K562 (cell line): ENCODE measurements around the gene ARHGAP24. TPM values are rescaled to one million over a fixed set of nuclear protein-coding genes. Genes with fewer than 3 reads are reported as not detected.

ENCODE experiments used
- ATAC-seq: fragments of 200-7000 bp; cut with Tn5 transposase; 3 replicates; pipeline ENCODE4 v1.9.1; 2020; ENCODE audit warnings: moderate library complexity
- BruUV-seq: library from RNA; stranded (reverse); fragments of 400-500 nt; replicated peaks from 2 replicates; lab custom pipeline; 2021; lab: Mats Ljungman, UMichigan
- CTCF ChIA-PET: fragments of 300-600 bp; formaldehyde crosslinking; extraction: SDS; loops from one replicate; lab custom pipeline; 2021; ENCODE audit warnings: low intra/inter-chr PET ratio; lab: Yijun Ruan, JAX
- POLR2A ChIA-PET: fragments of 300-600, 350-650 bp; sonication (Branson Sonifier 250); formaldehyde crosslinking; extraction: SDS; loops from one replicate; lab custom pipeline; 2021; ENCODE audit warnings: antibody characterized with exemption, inconsistent platforms; lab: Yijun Ruan, JAX
- DNase-seq, 4 experiments: peaks; one replicate each; pipeline versions ENCODE4 v3.0.0 to v3.0.0-alpha.2; 2011 to 2018; ENCODE audit warnings: low spot score in 3 of 4, mixed read lengths in 3 of 4; ENCODE audit errors: extremely low read depth in 1 of 4
- FAIRE-seq: peaks from 2 replicates; lab custom pipeline; 2011; peaks lifted over from hg19 to GRCh38; lab: Jason Lieb, UNC
- H2AFZ ChIP-seq: 2 replicates; pipeline ENCODE4 v1.6.0; 2011; ENCODE audit warnings: low read depth, low read length, control low read depth, inconsistent platforms
- H3K27ac ChIP-seq: fragments of 200-600 bp; 3 replicates; pipeline ENCODE4 v1.8.0; 2011; ENCODE audit warnings: low read depth, mild to moderate bottlenecking, control low read depth, inconsistent platforms, low read length, moderate library complexity, mixed read lengths; ENCODE audit errors: extremely low read depth
- H3K27me3 ChIP-seq, 2 experiments: fragments of 300-600 bp in 1 of 2; 2 replicates in 1 of 2; 3 replicates in 1 of 2; pipeline versions ENCODE4 v1.6.0 to v1.8.0; 2011; ENCODE audit warnings: inconsistent platforms in 2 of 2, low read length in 2 of 2, mild to moderate bottlenecking in 1 of 2, mixed read lengths in 1 of 2, moderate library complexity in 1 of 2; ENCODE audit not compliant: control insufficient read depth in 2 of 2, insufficient read depth in 2 of 2
- H3K36me3 ChIP-seq: fragments of 300-600 bp; 3 replicates; pipeline ENCODE4 v1.8.0; 2011; ENCODE audit warnings: mild to moderate bottlenecking, low read length, inconsistent platforms; ENCODE audit not compliant: control insufficient read depth, insufficient read depth
- H3K4me1 ChIP-seq, 2 experiments: fragments of 200-600 bp in 1 of 2; replicated peaks in 1 of 2; 2 replicates in 1 of 2; 3 replicates in 1 of 2; pipeline versions ENCODE4 v1.5.1 to v1.8.0; 2011; ENCODE audit warnings: inconsistent platforms in 2 of 2, low read length in 2 of 2, mild to moderate bottlenecking in 1 of 2, mixed read lengths in 1 of 2, moderate library complexity in 1 of 2; ENCODE audit not compliant: control insufficient read depth in 2 of 2, insufficient read depth in 2 of 2
- H3K4me2 ChIP-seq: 2 replicates; pipeline ENCODE4 v1.6.1; 2011; ENCODE audit warnings: low read length, control low read depth, inconsistent platforms, mixed read lengths; ENCODE audit not compliant: insufficient read depth
- H3K4me3 ChIP-seq: fragments of 200-600 bp; sonication (generic), shearing (Covaris generic); 2 replicates; pipeline ENCODE4 v1.5.1; 2016; ENCODE audit warnings: control low read depth, inconsistent platforms
- H3K79me2 ChIP-seq: fragments of 200-600 bp; 3 replicates; pipeline ENCODE4 v1.8.0; 2011; ENCODE audit warnings: low read length, inconsistent platforms; ENCODE audit not compliant: control insufficient read depth, insufficient read depth
- H3K9ac ChIP-seq, 2 experiments: 2 replicates each; pipeline versions ENCODE4 v1.6.0 to v1.6.1; 2011; ENCODE audit warnings: low read depth in 2 of 2, low read length in 2 of 2, control low read depth in 1 of 2, inconsistent platforms in 1 of 2, mild to moderate bottlenecking in 1 of 2, mixed read lengths in 1 of 2; ENCODE audit not compliant: insufficient read depth in 1 of 2
- H3K9me1 ChIP-seq: one replicate; pipeline ENCODE4 v1.6.0; 2011; ENCODE audit warnings: inconsistent platforms, mild to moderate bottlenecking, low read length, moderate library complexity; ENCODE audit not compliant: control insufficient read depth, insufficient read depth
- H3K9me3 ChIP-seq: replicated peaks from 2 replicates; pipeline ENCODE4 v1.5.1; 2011; ENCODE audit warnings: low read depth, low read length, inconsistent platforms; ENCODE audit not compliant: control insufficient read depth, insufficient read depth
- H4K20me1 ChIP-seq: replicated peaks from 2 replicates; pipeline ENCODE4 v1.6.1; 2011; ENCODE audit warnings: low read length, inconsistent platforms, mixed read lengths; ENCODE audit not compliant: control insufficient read depth, insufficient read depth
- BACH1 ChIP-seq: fragments of 200-800 bp; sonication (Bioruptor generic); IDR thresholded peaks from 2 replicates; pipeline ENCODE4 v1.6.1; 2016; ENCODE audit warnings: missing genetic modification characterization, missing compliant biosample characterization
- CTCF ChIP-seq, 3 experiments: IDR thresholded peaks in 2 of 3; conservative IDR thresholded peaks in 1 of 3; 2 replicates each; pipeline ENCODE4 v1.5.1; 2011 to 2012; ENCODE audit warnings: low read length in 3 of 3, mild to moderate bottlenecking in 3 of 3, control low read depth in 2 of 3, improper control_type of control experiment in 1 of 3, inconsistent platforms in 1 of 3, low read depth in 1 of 3, mixed read lengths in 1 of 3, moderate library complexity in 1 of 3; ENCODE audit not compliant: insufficient read depth in 2 of 3
- DEAF1 ChIP-seq: fragments of 450-650 bp; formaldehyde crosslinking; IDR thresholded peaks from 2 replicates; pipeline ENCODE4 v1.4.0; 2020; ENCODE audit warnings: mild to moderate bottlenecking, moderate library complexity
- HNRNPUL1 ChIP-seq: fragments of 200-400 bp; formaldehyde crosslinking; IDR thresholded peaks from 2 replicates; pipeline ENCODE4 v1.6.1; 2017; ENCODE audit warnings: low read length
- MIER1 ChIP-seq: fragments of 450-650 bp; IDR thresholded peaks from 2 replicates; pipeline ENCODE4 v1.6.1; 2016; ENCODE audit warnings: antibody characterized with exemption, mild to moderate bottlenecking, low read depth
- PHF8 ChIP-seq: fragments of 200-600 bp; sonication (generic); IDR thresholded peaks from 2 replicates; pipeline ENCODE4 v1.6.1; 2012; ENCODE audit warnings: mixed run types, mild to moderate bottlenecking, inconsistent platforms, low read length, moderate library complexity, borderline replicate concordance
- STAT5B ChIP-seq: fragments of 250-450 bp; sonication (Bioruptor Pico); IDR thresholded peaks from 2 replicates; pipeline ENCODE4 v1.8.0; 2021; ENCODE audit warnings: mild to moderate bottlenecking, inconsistent platforms
- ZNF583 ChIP-seq: fragments of 250-450 bp; sonication (Bioruptor Pico); IDR thresholded peaks from 2 replicates; pipeline ENCODE4 v1.4.0; 2020
- WGBS: fragments of 100-300 bp; shearing (Covaris generic); methylation state at CpG from one replicate; pipeline ENCODE4 v1.1.6; 2016; ENCODE audit warnings: low coverage, mixed read lengths; ENCODE audit not compliant: insufficient coverage; ENCODE audit errors: missing lambda C conversion rate; 5-methylcytosine and 5-hydroxymethylcytosine counted together
- in situ Hi-C: fragments of 300-500 bp; cut with MboI; formaldehyde crosslinking; loops from 4 replicates; pipeline ENCODE4 v1.15.0; 2018; ENCODE audit warnings: inconsistent platforms, mixed read lengths
- intact Hi-C: fragments of 100-400 bp; cut with micrococcal nuclease; formaldehyde crosslinking; loops from 2 replicates; pipeline ENCODE4 v1.14.2; 2022
- polyA plus RNA-seq, 8 experiments: library from polyadenylated mRNA; depleted of rRNA in 4 of 8; stranded (reverse) in 5 of 8; unstranded in 3 of 8; fragments of >200 nt; fragmentation: Nextera tagmentation in 2 of 8; fragmentation: Illumina TruSeq in 1 of 8; extraction: Ambion mirVana in 2 of 8; extraction: Trizol in 1 of 8; gene quantifications; 2 replicates each; pipeline versions ENCODE4 v1.2.1 to v1.2.3, GENCODE V29; 2011 to 2014; ENCODE audit warnings: inconsistent platforms in 1 of 8, missing spikeins in 1 of 8
- total RNA-seq, 7 experiments: library from RNA; depleted of rRNA in 6 of 7; stranded (reverse); fragments of >200 nt in 6 of 7; fragmentation: Illumina TruSeq in 2 of 7; extraction: Trizol in 2 of 7; gene quantifications; 2 replicates each; pipeline versions ENCODE4 v1.2.1 to v1.2.3, GENCODE V29; 2011 to 2021; ENCODE audit warnings: low replicate concordance in 1 of 7
- TF ChIP-seq, protein P1 (sequence below): fragments of 450-650 bp; IDR thresholded peaks from 2 replicates; pipeline ENCODE4 v1.6.1; 2016

Gene ARHGAP24
- total and polyA plus RNA-seq, 9 of the 15 experiments (the other 6 are each of a cell fraction or from before 2014, with no cell fraction given): 8.0 to 22.6 (median 14.0) TPM

GRCh38 chr4:85747882-85748491 is 273.0 kb downstream of the ARHGAP24 start (continued):
- TF ChIP-seq CTCF (IDR thresholded peaks at IDR 0.05 in 2 of 3, conservative IDR thresholded peaks at IDR 0.05 in 1 of 3; ENCODE audit: insufficient read depth in 2 of 3, low read depth in 1 of 3, low read length in 3 of 3) (peak; percentile 60 to 85 (median 79); a peak in 5 of 6 replicates), DEAF1 (peak; percentile 78)

- FAIRE-seq: no peak
- Histone ChIP-seq H3K36me3 (0 out of 3 replicates have a peak, but pooled peaks cover 4% of the 10 kb centered on the region), H3K9ac (no peak overlapping the region), H3K4me2 (no peak overlapping the region), H3K4me3 (no peak overlapping the region), H3K9me3 (no peaks in the 10 kb centered on the region), H3K4me1 (no peaks in the 10 kb centered on the region), H2AFZ (no peak overlapping the region), H4K20me1 (no peaks in the 10 kb centered on the region), H3K9me1 (no peaks in the 10 kb centered on the region), H3K79me2 (no peaks in the 10 kb centered on the region), H3K27me3 (no peaks in the 10 kb centered on the region), H3K27ac (no peak overlapping the region)
- ATAC-seq: no peak
- 69% methylated on average over 4 of the region's 4 CpGs for WGBS
- DNase-seq: no peak
- POLR2A ChIA-PET: no interaction called here
- intact Hi-C loops: loop anchor here (2.0 to 10.0 kb wide), 4 partner anchors 234 to 666 kb away; no protein-coding TSS in a partner anchor
- TF ChIP-seq ZNF583 (no peak), BACH1 (tag) (no peak), PHF8 (no peak), MIER1 (no peak), HNRNPUL1 (no peak), STAT5B (CRISPR knock-in tag) (no peak)
- TF ChIP-seq, protein P1, sequence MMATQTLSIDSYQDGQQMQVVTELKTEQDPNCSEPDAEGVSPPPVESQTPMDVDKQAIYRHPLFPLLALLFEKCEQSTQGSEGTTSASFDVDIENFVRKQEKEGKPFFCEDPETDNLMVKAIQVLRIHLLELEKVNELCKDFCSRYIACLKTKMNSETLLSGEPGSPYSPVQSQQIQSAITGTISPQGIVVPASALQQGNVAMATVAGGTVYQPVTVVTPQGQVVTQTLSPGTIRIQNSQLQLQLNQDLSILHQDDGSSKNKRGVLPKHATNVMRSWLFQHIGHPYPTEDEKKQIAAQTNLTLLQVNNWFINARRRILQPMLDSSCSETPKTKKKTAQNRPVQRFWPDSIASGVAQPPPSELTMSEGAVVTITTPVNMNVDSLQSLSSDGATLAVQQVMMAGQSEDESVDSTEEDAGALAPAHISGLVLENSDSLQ: no peak
- no TSS peak for BruUV-seq
- CTCF ChIA-PET: interaction anchor here (0.6 to 2.0 kb wide), 2 partner anchors 272 to 331 kb away, joined by 3 to 9 read pairs; no protein-coding TSS in a partner anchor
- in situ Hi-C loops: no loop called here
Observed at GRCh38 chr4:85748654-85749053, 273.7 kb downstream of the ARHGAP24 start.
